HFF-Myc (cell line): ENCODE results near the gene ODF4.

ENCODE experiments used
- DNase-seq: peaks from one replicate; pipeline ENCODE4 v3.0.0-alpha.2; 2011; ENCODE audit warnings: low read depth; ENCODE audit errors: extremely low read depth
- H3K4me3 ChIP-seq: replicated peaks from 2 replicates; pipeline ENCODE4 v1.5.1; 2011; ENCODE audit warnings: low read depth, mild to moderate bottlenecking, control low read depth, low read length
- CTCF ChIP-seq: IDR thresholded peaks from 2 replicates; pipeline ENCODE4 v1.5.1; 2012; ENCODE audit warnings: mild to moderate bottlenecking, low read depth, low read length, control low read depth; ENCODE audit errors: missing control alignments

Gene ODF4, protein sequence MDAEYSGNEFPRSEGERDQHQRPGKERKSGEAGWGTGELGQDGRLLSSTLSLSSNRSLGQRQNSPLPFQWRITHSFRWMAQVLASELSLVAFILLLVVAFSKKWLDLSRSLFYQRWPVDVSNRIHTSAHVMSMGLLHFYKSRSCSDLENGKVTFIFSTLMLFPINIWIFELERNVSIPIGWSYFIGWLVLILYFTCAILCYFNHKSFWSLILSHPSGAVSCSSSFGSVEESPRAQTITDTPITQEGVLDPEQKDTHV

DNA sequence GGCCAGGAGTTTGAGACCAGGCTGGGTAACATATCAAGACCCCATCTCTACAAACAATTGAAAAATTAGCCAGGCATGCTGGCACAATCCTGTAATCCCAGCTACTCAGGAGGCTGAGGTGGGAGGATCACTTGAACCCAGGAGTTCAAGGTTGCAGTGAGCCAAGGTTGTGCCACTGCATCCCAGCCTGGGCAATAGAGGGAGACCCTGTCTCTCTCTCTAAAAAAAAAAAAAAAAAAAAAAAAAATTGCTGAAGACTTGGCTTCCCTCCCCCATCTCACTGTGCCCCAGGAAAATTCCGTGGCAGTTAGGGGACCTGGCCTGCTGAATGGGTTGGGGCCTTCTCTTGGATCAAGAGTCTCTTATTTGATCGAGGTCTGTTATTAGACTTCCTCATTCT lies at the start of gene ODF4:
Gene ODF4, plus strand, starts transcription at position 301 of the 400 bp plus-strand sequence. CDS start 212 bp downstream, outside the sequence.
- TF ChIP-seq CTCF = no peak
- H3K4me3 ChIP-seq = no peak within 1 kb of the TSS
- DNase-seq = no peak

- no peak overlapping the region for H3K4me3 ChIP-seq
- DNase-seq = no peak
- no peak for TF ChIP-seq CTCF
Measured at GRCh38 chr17:8290043-8290442, 49.6 kb upstream of the ODF4 start.

DNA sequence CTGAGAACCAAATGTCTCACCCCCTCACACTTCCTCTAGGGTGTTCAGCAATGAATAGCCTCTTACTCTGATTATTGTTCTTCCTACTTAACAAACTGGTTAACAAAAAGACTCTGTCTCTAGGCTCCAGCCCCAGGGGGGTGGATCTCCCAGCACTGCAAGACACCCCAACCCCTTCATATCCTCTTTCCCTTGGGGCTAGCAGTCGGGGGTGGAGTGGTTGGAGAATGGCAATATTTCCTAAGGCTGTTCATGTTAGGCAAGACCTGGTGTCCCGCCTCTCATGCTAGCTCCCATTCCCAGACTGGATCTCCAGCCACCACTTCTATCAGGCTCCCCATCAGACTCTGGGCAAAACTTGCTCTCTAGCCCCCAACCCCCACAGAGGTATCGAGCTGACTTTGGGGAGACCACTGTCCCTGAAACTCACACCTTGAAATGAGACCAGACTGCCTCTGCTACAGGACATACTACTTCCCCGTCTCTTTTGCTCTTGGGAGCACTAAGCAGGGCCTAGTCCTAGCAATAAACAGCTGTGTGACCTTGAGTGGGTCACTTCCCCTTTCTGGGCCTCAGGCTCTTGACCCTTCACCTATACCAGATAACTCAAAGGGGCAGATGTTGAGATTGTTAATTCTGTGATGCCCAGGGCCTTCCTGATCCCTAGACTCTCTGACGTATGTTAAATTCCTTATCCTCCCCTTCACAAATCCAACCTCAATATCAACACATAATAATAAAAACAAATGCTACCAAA lies 46.8 kb upstream of the ODF4 start:
- no peak for TF ChIP-seq CTCF
- no peak for DNase-seq
- H3K4me3 ChIP-seq = no peak overlapping the region

- no peak overlapping the region for H3K4me3 ChIP-seq
- DNase-seq = no peak
- no peak for TF ChIP-seq CTCF
Measured at GRCh38 chr17:8294361-8294760, 45.3 kb upstream of the ODF4 start.

- H3K4me3 ChIP-seq = peak overlapping the region; percentile 58
- no peak for DNase-seq
- no peak for TF ChIP-seq CTCF
Measured at GRCh38 chr17:8294814-8295316, 44.8 kb upstream of the ODF4 start.

DNA sequence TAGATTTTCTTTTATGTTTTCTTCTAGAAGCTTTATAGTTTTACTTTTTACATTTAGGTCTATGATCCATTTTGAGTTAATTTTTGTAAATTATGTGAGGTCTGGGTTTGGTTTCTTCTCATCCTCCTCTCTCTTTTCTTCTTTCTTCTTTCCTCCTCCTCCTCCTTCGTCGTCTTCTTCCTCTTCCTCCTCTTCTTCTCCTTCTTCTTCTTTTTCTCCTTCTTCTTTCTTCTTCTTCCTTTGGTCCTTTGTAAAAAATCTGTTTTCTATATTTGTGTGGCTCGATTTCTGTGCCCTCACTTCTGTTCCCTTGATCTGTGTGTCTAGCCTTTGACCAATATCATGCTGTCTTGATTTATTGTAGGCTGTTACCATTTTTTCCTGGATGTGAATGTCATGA lies 39.4 kb upstream of the ODF4 start:
- H3K4me3 ChIP-seq = no peak overlapping the region
- DNase-seq = no peak
- TF ChIP-seq CTCF = no peak
